ENCODE results near the gene MAP2K3.

MAP2K3 gene

DNA sequence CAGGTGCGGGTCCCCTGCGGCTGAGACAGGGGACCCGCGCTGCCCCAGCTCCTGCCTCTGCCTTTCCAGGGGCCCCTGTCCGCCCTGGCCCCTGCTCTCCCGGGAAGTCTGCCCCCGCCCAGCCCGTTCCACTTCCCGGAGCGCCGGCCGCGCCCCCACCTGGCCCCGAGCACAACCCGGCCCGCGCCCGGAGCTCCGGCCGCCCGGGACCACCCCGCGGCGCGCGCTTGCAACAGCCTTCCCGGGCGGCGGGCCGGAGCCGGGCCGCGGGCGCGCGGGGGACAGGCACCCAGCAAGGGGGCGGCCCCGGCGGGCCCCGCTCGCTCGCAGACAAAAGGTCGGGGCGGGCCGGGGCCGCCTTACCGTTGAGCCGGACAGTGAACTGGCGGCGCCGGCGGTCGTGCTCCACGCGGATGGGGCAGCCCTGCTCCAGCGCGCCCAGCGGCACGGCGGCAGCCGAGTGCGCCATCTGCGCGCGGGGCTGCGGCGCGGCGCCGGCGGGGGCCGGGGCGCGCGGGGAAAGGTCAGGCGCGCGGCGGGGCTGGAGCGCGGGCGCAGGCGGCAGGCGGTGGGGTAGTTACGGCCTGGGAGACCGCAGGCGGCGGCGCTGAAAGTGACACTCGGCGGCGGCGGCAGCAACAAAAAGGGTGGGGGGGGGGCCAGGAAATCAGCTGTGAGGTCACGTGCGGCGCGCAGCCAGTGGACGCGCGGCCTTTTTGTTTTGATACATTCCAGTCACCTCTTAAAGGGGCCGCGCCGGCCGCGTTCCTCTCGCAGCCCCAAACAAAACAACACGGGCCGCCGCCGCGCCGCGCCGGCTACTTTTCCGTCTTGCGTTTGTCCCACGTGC, 31.5 kb upstream of the MAP2K3 start, which contains the start of gene NATD1:
TSS of gene NATD1 (minus strand) at position 615 of the 850 bp plus-strand sequence. CDS start at position 469, 146 bp downstream.
- DNase-seq (ENCODE audit: low spot score) = peak; percentile 80

DNA sequence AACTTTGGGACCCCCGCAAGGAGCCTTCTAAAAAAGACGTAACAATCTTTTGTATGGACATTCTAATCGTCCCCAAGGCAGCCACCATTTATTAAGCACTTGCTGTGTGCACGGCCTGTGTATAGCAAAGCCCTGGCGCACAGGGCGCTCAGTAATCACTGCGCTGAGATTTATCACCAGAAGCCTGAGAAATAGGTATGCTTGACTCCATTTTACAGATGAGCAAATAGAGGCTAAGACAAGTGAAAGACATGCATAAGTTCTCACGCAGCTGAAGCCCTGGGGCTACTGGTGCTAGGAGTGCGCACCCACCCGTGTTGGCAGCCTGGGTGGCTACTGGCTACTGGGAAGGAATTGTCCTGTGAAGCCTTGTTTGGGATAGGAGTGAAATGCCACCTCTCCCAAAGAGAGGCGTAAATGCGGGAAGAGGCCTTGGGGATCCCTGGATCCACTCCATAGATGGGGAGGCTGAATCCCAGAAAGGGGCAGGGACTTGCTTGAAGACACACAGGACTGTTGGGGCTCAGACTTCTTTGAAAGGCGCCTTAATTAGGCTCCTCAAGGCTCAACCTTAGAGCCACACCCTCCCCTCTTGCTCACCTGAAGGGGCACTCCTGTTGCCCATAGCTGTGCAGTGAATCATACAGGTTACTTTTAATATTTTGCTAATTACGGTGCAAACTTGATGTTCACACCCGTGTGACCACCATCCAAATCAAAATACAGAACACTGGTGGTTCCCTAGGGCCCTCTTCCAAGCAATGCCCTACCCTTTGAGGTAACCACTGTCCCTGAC, 30.7 kb upstream of the MAP2K3 start:
- DNase-seq (ENCODE audit: low spot score) = no peak

DNA sequence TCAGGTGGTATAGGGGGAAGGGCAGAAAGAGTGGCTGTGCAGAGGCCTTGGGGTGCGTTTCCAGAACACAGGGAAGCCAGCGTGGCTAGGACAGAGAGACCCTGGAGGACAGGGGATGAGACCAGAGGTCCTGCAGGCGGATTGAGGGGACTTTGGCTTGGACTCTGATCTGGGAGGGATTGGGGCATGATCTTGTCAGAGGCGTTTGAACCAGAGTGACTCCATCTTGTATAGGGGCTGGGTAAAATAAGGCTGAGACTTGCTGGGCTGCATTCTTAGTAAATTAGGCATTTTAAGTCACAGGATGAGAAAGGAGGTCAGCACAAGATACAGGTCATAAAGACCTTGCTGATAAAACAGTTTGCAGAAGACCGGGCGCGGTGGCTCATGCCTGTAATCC, 25.9 kb upstream of the MAP2K3 start:
- DNase-seq (ENCODE audit: low spot score) = no peak

DNA sequence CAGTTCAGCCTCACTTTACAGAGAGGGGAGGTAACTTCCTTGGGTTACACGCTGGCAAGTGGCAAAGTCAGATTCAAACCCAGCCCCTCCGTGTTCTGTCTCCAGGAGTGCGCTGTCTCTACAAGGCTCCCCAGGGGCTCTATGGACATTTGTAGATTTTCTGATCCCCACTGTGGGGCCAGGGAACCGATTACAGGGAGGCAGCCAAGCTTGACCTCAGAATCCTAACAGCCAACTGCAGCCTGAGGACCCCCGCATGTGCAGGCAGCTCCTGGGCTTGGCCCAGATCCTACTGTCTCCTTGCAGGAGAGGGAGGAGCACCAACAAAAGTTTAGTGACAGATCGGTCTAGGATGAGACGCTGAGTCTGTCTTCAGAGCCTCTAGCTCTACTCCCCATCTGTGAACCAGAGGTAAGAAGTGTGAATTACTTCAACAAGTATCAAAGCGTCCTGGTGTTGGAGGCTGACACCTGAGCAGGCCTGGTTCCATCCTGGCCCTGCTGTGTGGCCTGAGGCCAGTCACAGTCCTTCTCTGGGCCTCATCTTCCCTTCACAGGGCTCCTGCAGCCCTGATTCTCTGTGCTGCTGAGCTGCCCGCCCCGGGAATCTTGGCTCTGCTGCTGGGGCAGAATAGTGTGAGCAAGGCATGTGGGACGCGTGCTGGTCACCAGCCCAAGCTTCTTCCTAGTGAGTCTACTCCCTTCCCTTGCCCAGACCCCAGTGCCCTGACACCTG, 22.1 kb upstream of the MAP2K3 start:
- DNase-seq (ENCODE audit: low spot score) = no peak

DNA sequence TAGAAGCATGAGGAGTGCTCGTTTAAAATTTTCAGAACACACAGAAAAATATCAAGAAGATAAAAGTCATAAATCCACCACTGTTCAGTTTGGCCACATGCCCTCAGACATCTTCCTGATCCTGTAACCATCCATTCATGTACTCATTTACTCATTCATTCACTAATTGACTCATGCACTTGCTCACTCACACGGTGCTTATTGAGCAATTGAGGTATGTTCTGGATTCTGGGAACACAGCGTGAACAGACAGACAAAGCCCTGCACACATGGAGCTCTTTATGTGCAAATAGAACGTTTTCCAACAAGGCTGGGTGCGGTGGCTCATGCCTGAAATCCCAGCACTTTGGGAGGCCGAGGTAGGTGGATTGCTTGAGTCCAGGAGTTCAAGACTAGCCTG, 21.1 kb upstream of the MAP2K3 start:
- DNase-seq (ENCODE audit: low spot score) = no peak

DNA sequence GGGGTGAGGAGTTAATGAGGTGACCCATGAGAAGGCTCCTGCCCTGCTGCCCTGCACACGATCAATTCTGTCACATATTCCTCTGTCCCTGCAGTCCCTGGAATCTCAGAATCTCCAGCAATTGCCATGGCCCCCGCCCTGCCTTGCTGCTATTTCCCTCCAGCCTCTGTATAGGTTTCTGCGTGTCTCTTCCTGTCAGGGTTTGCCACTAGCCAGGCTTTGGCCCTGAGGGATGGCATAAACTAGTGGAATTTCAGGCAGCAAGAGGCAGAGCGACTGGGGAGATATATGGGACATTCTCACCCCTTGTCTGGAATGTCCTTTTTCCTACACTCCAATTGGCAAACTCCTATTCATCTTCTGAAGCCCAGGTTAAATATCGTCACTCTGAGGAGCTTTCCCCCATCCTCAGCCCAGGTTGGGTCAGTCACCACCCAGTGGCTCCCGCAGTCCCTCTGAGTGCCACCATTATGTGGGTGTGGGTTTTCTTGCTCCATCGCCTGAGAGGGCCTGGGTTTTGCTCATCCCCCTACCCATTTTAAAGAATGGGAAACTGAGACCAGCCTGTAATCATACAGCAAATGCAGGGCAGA, 15.8 kb upstream of the MAP2K3 start:
- no peak for DNase-seq (ENCODE audit: low spot score)

DNA sequence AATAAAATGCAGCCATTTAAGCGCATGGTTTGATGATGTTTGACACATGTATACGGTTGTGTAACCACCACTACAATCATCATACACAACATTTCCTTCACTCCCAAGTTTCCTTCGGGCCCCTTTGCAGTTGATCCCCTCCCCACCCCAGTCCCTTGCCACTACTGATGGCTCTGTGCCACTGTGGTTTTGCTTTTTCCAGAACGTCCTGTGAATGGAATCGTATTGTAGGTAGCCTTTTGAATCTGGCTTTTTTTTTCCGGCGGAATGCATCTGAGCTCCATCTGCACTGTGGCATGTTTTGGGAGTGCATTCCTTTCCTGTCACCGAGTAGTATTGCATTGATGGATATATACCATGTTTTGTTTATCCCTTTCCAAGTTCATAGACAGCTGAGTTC, 15.1 kb upstream of the MAP2K3 start:
- no peak for DNase-seq (ENCODE audit: low spot score)

DNA sequence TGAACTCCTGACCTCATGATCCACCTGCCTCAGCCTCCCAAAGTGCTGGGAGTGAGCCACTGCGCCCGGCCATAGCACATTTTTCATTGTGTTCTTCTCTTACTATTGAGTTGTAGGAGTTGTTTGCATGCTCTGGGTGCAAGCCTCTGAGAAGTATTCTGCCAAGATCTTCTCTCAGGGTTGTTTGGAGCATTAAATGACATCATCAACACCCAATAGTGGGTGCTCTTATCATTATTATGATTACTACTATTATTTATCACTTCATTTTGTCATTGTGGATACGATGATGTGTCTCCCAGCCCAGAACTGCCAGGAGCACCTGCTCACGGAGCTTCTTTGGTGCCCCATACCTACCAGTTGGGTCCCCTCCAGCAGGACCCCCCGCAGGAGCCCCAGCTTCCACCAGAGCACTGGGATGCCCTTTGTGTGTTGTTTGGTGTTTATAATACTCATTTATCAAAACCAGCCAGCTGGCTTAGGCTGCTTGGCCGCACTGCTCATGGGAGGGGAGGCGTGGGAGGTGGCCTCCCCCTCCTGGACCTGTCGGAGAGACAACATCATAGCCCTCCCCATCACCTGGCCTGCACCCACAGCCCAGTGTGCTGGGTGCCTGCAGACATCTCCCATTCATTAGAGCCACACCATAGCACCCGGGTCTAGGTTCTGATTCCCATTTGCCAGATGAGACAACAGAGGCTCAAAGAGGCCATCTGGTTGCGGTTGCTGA, 12.9 kb upstream of the MAP2K3 start:
- no peak for DNase-seq (ENCODE audit: low spot score)

DNA sequence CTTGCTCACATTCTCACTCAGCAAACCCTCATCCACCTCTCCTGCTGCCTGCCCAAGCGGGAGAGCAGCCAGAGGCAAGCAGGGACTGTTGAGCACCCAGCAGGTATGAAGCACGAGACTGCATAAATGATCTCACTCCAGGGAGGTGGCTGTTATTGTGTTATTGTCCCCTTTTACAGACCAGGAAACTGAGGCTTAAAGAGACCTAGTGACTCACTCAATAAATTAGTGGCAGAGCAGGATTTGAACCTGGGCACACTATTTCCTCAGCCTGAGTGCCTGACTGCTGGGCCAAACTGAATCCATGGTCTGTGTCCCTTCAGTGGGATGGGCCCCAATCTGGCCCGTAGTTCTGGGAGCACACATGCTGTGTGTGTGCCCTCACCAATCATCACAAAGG, 12.3 kb upstream of the MAP2K3 start:
- DNase-seq (ENCODE audit: low spot score) = no peak

DNA sequence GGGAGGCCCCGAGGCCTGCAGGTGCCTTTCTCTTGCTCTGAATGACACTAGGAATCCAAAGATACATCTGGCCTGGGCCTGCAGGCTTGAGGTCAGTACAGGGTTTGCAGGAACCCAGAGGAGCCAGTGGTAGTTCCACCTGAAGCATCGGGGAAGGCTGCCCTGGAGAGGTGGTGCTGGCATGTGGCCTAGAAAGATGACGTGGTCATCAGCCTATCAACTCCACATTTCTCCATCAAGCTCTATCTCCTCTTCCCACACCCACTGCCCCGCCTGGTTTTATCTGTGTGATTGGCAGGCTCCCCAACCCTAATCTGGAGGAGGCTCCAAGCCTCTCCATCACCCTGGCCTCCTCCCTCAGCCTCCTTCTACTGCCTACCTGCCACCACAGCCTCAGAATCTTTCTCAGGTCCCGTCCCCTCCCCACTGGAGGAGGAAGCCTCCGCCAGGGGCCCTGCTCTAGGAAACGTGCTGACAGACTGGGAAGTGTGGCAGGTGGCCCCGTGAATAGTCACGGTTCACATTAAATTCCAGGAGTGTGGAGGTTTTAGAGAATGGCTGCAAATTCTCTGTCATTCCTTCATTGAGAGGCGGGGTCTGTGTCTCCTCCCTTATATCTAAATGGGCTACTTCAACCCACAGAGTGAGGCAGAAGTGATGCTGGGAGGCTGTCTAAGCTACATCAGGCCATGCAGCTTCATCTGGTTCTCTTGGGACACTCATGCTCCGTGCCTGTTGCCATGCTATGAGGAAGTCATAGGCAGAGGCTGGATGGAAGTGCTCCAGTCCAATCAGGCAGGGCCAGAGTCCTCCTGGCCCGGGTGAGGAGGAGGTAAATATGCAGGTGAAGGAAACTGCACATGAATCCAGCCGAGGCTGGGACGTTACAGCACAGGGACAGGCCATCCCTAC, 11.4 kb upstream of the MAP2K3 start:
- no peak for DNase-seq (ENCODE audit: low spot score)

DNA sequence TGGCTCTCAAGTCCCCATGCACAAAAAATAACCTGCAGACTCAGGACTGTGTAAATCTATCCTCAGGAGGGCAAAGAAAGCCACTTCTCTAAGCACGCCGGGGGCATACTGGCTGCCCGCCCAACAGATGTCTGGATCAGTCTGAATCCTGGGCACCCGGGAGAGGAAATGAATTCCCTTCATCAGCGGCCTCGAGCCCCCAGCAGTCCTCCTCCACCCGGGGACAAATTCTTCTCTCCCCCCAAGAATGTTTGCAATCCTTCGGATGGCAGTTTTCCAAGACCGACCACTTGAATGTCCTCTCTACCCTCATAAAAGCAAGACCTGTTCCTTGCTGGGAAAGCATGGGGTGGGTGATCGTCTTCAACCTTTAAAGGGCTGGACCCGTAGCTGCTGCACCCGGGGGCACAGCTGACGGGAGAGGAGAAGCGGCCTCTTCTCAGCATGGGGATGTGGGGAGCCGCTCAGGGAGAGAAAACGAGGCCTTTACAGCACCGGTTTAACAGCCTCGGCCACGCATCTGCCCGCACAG, 9.4 kb upstream of the MAP2K3 start:
- no peak for DNase-seq (ENCODE audit: low spot score)

DNA sequence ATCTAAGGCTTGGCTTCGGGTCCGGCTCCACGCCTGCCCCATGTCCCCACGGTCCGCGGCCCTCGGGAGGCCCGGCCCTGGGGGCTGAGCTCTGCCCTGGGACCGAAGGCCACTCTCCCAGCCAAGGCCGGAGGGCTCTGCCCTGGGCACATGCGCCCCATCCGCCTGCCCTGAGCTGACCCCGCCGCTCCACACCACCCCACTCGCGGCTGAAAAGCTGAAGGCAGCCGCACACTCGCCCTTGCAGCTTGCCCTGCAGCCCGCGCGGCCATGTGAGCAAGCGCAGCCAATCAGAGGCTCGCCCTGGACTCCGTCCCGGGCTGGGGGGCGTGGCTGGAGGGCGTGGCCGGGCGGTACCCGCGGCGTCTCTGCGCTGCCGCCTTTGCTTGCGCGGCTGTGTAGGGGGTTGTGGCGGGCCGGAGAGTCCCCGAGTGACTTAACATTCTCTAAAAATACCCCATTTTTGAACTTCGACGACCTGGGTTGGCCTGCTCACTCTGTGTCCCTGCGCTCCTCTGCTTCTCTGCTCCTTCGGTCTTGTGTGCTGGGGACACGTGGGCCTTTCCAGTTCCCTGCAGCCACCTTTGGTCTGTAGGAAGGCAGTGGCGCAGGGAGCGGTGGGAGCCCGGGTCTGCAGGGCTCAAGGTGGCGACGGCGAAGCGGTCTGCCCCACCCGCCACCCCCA, 8.8 kb upstream of the MAP2K3 start:
- DNase-seq (ENCODE audit: low spot score) = peak; percentile 89

DNA sequence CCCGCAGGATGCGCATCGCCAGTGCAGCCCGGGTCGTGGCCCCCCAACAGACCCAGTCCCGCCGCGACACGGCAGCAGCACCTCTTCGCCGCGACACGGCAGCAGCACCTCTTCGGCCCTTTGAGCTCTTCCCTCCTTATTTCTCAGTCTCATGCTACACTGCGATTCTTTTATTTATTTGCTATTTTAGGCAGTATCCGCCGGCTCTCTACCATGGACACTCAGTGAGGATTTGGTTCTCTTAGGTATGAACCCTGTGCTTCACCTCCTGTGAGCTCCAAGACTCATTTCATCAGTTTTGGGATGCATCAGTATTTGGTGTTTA, 8.3 kb upstream of the MAP2K3 start:
- DNase-seq (ENCODE audit: low spot score) = no peak

DNA sequence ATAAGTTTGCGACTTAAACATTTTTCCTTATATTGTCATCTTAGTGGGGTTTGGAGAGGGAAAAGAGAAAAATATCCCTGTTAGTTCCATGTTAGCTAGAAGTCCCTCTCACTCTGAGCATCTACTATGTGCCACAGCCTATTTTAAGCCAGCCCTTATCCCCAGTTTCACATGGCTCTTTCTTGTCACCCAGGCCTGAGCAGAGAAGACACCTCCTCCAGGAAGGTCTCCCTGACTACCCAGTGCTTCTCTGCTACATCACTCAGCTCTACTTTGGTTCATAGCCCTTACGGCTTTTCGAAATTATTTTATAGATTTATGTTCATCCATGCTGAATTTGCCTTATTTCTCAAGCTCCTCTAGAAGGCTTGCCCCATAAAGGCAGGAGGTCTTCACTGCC, 7.2 kb upstream of the MAP2K3 start:
- no peak for DNase-seq (ENCODE audit: low spot score)

DNA sequence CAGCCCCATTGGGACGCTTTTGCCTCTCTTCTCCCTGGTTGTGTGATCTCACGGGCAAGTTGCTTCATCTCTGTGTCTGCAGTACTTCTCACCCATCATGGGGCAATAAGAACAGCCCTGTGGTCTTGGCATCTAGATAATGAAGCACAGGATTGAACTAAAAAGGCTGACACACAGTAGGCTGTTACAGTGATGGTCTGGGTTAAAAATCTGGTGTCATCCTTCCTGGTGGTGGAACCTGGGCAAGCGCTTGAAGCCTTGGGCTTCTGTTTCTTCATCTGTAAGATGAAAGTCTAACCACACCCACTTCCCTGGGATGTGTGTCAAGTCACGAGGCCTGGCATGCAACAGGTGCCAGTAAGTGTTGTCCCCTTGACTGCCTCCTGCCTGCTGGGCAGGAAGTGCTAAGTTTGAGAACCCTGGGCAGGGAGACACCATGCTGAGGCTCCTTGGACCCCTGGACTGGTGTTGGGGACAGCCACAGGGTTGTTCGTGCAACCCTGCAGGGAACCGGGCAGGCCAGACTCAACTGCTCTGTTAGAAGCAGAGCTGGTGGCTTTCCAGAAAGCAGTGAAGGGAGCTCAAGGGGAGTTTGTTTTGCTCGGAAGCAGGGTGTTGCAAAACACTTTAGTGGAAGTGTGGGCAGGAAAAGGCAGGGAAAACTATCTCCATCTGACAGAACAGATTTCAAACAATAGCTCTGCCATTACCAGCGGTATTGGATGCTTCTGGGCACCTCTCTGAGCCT, 5.9 kb upstream of the MAP2K3 start:
- DNase-seq (ENCODE audit: low spot score) = no peak

DNA sequence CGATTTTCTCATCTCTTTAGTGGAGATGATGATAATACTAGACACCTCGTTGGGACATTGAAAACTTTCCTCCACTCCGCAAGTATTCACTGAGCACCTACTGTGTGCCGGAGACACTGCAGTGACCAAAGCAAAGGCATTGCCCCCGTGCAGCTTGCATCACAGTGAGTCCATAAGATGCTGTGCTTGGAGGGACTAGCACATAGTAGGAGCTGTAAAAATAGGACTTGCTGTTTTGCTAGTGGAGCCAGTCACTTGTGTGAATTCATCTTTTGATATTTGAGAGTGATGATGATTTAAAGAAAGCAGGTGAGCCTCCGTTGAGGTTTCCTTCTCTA, 5.3 kb upstream of the MAP2K3 start:
- no peak for DNase-seq (ENCODE audit: low spot score)

DNA sequence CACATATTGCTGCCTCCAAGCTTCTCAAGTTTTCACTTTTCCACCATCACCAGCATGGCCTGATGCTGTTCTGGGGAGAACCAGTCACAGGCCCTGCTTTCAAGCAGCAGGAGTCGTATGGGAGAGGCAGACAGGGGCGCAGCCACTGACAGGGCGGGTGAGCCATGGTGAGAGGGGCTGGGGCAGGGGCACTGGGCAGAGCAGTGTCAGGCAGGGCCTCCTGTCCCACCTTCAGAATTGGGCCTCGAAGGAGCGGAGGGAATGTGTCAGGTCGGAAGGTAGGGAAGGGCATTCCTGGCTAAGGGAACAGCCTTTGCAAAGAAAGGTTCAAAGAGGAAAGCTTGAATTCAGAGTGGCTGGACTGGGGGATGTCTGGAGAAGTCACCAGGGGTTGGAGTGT, 4.9 kb upstream of the MAP2K3 start:
- no peak for DNase-seq (ENCODE audit: low spot score)

DNA sequence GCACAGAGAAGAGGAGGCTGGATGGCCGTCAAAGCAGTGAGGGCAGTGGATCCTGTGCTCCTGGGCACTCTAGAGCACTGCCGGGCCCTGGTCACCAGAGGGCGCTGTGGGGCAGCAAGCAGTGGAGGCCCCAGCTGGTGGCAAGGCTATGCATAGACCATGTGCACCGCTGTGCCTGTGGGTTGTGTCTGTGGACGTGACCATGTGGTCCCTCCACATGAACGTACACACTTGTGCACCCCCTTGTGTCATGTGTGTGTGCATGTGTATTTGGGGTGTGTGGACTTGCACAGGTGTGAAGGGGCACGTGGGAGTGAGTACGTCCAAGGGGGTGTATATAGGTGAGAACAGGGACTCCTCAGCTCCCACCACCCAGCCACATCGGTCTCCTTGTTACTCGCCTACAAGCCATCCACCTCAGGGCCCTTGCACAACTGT, 4.4 kb upstream of the MAP2K3 start:
- peak; percentile 87 for DNase-seq (ENCODE audit: low spot score)

DNA sequence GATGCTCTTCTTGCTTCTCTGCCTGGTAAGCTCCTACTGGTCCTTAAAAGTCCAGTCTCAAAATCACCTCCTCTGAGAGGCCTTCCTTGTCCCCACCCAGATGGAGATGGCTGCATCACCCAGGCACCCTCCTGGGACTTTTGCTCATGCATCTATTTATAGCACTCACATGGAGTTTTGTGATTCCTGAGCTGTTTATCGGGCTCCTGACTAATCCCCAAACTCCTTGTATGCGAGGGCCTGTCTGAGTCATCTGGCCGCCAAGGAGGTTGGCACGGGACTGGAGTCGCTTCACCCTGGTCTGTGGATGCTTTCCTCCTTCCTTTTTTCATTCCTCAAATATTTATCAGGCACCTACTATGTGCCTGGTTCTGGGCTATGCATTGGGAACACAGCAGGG, 2.3 kb upstream of the MAP2K3 start:
- peak; percentile 89 for DNase-seq (ENCODE audit: low spot score)
